Thyroid gland (tissue), 4 donors: ENCODE data around the gene FAM241B. TPM values are rescaled to one million over a fixed set of nuclear protein-coding genes. Genes with fewer than 3 reads are reported as not detected.
A peak's percentile ranks its signal among the peaks of the same experiment; 100 is the strongest.

ENCODE experiments used
- DNase-seq, 2 donors: peaks; one replicate each; pipeline ENCODE4 v3.0.0-alpha.2; 2019
- H3K27ac ChIP-seq, 3 donors: fragments of 200-600 bp; sonication (generic); 1 replicate in 2 of 3; 2 replicates in 1 of 3; pipeline ENCODE4 v1.5.1; 2016 to 2019; ENCODE audit warnings: mild to moderate bottlenecking in 1 of 3, moderate library complexity in 1 of 3
- H3K27me3 ChIP-seq: fragments of 200-600 bp; sonication (generic); one replicate; pipeline ENCODE4 v1.5.1; 2019
- H3K36me3 ChIP-seq, 2 donors: fragments of 200-600 bp; sonication (generic); one replicate each; pipeline ENCODE4 v1.5.1; 2016 to 2019
- H3K4me1 ChIP-seq, 2 donors: fragments of 200-600 bp; sonication (generic); one replicate each; pipeline ENCODE4 v1.5.1; 2017 to 2019
- H3K4me3 ChIP-seq, 3 donors: fragments of 200-600 bp; sonication (generic); replicated peaks in 1 of 3; 1 replicate in 2 of 3; 2 replicates in 1 of 3; pipeline ENCODE4 v1.5.1; 2016; ENCODE audit warnings: mild to moderate bottlenecking in 1 of 3
- H3K9me3 ChIP-seq: fragments of 200-600 bp; sonication (generic); one replicate; pipeline ENCODE4 v1.5.1; 2017
- POLR2A ChIP-seq, 2 donors: fragments of 450-650 bp; IDR thresholded peaks; one replicate each; pipeline ENCODE4 v1.6.1; 2017; ENCODE audit warnings: antibody characterized with exemption in 2 of 2, mild to moderate bottlenecking in 2 of 2, moderate library complexity in 1 of 2
- WGBS, 2 donors: methylation state at CpG; one replicate each; pipeline ENCODE4 v1.1.5; 2017; 5-methylcytosine and 5-hydroxymethylcytosine counted together
- intact Hi-C: fragments of 100-400 bp; cut with DNase I; formaldehyde crosslinking; loops from one replicate; pipeline ENCODE4 v1.15.1; 2023
- total RNA-seq, 4 donors: library from RNA; depleted of rRNA; stranded (reverse); fragments of >200 nt; gene quantifications; one replicate each; pipeline ENCODE4 v1.2.3, GENCODE V29; 2016
- TF ChIP-seq, protein P1 (sequence below), 6 experiments: fragments of 200-600 bp in 3 of 6; fragments of 450-650 bp in 3 of 6; sonication (generic) in 3 of 6; IDR thresholded peaks; one replicate each; pipeline ENCODE4 v1.5.1; 2016 to 2019; ENCODE audit warnings: antibody characterized with exemption in 6 of 6, mild to moderate bottlenecking in 2 of 6, inconsistent platforms in 1 of 6, moderate library complexity in 1 of 6

FAM241B gene
- total RNA-seq, 4 donors from 2014 or later, result 2.1 to 7.2 (median 4.6) TPM

DNA sequence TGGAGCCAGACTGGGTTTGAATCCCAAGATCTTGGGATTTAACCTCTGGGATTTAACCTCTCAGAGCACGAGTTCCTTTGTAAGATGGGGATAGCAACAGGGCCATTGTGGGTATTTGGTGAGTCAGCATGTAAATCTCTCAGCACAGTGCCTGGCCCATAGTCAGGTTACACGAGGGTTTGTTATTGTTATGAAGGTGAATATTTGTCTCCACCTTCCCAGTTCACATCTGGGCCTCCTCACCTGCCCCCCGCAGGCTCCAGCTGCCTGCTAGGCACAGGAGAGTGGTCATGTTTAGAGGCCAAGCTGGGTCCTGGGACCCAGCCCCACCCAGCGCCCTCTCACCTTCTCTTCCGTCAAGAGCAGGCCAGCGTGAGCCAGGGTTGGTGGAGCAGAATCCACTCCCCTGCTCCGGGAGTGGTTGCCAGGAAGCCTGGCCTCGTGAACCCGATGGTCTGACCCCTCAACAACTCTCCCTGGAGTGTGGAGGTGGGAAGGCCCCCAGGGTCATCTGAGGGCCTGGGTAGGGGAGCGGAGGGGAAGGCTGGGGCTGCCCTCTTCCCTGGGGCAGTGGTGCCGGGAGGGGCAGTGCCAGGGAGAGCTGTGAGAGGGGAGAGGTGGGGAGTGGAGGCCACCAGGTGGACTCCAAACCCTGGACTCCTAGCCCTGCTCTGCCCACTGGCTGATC lies 26.0 kb downstream of the FAM241B start:
- Histone ChIP-seq H3K9me3 (no peaks in the 10 kb centered on the region), H3K27me3 (no peaks in the 10 kb centered on the region), H3K4me1 (peaks cover 0 to 18% of the 10 kb centered on the region in 2 donors), H3K27ac (no peak overlapping the region), H3K36me3 (no peaks in the 10 kb centered on the region), H3K4me3 (no peak overlapping the region)
- intact Hi-C loops, result no loop called here
- TF ChIP-seq, protein P1, sequence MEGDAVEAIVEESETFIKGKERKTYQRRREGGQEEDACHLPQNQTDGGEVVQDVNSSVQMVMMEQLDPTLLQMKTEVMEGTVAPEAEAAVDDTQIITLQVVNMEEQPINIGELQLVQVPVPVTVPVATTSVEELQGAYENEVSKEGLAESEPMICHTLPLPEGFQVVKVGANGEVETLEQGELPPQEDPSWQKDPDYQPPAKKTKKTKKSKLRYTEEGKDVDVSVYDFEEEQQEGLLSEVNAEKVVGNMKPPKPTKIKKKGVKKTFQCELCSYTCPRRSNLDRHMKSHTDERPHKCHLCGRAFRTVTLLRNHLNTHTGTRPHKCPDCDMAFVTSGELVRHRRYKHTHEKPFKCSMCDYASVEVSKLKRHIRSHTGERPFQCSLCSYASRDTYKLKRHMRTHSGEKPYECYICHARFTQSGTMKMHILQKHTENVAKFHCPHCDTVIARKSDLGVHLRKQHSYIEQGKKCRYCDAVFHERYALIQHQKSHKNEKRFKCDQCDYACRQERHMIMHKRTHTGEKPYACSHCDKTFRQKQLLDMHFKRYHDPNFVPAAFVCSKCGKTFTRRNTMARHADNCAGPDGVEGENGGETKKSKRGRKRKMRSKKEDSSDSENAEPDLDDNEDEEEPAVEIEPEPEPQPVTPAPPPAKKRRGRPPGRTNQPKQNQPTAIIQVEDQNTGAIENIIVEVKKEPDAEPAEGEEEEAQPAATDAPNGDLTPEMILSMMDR (IDR thresholded peaks at IDR 0.05), result no peak
- no peak for DNase-seq
- WGBS, 2 donors, result 81 to 83% methylated on average over 5 to 8 of the region's 11 CpGs

DNA sequence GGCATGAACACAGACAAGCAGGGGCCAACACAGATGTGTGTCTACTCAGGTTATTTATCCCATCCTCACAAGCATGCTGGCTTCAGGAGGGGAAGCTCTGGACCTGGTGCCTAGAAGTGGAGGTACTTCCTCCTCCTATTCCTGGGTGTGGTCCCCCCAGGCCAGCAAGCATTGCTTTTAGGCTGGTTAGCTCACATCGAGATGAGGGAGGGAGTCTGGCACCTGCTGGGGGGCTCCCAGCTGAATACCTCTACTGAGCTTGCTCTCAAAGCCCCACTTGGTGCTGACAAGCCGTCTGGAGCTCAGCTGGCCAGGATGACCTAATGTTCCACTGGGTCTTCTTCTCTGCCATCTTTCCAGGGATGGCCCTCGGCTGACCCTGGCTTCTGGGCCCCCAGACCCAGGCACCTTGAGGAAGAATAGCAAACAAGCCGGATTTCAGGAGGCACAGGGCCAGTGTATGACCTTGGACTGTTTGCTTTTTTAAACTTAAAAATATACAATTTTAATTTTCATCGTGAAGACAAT lies 26.8 kb downstream of the FAM241B start:
- no peak overlapping the region for H3K4me3 ChIP-seq
- TF ChIP-seq, protein P1 (IDR thresholded peaks at IDR 0.05), result no peak
- TF ChIP-seq POLR2A (IDR thresholded peaks at IDR 0.05), result no peak
- H3K27me3 ChIP-seq, result no peaks in the 10 kb centered on the region
- H3K27ac ChIP-seq, result no peak overlapping the region
- WGBS, 2 donors, result 53 to 63% methylated on average over 3 to 5 of the region's 5 CpGs
- intact Hi-C loops, result no loop called here
- DNase-seq, result no peak
- H3K9me3 ChIP-seq, result no peaks in the 10 kb centered on the region
- no peaks in the 10 kb centered on the region for H3K36me3 ChIP-seq
- H3K4me1 ChIP-seq, result peaks cover 0 to 18% of the 10 kb centered on the region in 2 donors

DNA sequence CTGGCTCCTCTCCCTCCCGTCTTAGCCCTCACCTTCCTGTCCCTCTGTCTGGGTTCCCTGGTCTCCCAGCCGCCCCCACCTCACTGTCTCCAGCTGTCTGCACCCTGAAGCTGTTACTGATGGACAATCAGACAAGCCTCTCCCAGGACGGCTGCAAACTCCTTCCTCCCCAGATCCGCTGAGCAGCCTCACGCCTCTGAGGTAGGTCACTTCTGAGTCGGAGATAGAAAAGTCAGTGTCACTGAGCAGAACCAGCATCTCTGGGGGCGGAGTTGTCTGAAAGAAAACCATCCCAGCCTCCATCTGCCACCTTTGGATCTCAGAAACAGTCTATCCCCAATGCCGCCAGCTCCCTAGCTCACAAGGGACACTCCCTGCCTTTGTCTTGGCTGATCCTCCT lies 27.4 kb downstream of the FAM241B start:
- intact Hi-C loops, result no loop called here
- no peaks in the 10 kb centered on the region for H3K9me3 ChIP-seq
- H3K27me3 ChIP-seq, result no peaks in the 10 kb centered on the region
- no peak for DNase-seq
- whole genome bisulfite sequencing, 2 donors, result 70 to 73% methylated on average over 8 of the region's 8 CpGs
- TF ChIP-seq, protein P1 (IDR thresholded peaks at IDR 0.05), result no peak
- TF ChIP-seq POLR2A (IDR thresholded peaks at IDR 0.05), result no peak
- H3K4me3 ChIP-seq, result no peak overlapping the region
- H3K36me3 ChIP-seq, result no peaks in the 10 kb centered on the region
- H3K4me1 ChIP-seq, result peaks cover 0 to 18% of the 10 kb centered on the region in 2 donors
- no peak overlapping the region for H3K27ac ChIP-seq

DNA sequence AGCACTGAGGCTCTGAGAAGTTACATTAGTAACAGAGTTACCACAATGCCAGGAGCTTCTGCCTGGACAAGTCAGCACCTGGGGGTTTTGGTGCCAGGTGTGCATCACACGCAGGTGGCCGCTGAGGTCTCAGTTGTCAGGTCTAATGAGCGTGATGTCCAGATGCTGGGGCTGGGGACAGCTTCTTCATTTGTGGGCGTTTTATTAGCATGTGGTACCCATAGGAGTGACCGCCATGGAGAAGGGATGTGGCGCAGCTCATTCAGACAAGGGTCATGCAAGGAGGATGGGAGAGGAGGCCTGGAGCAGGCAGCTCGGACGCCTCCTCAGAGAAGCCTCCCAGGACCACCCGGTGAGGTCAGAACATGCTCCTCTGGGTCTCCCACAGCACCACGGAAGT lies 27.8 kb downstream of the FAM241B start:
- 82 to 88% methylated on average over 10 of the region's 10 CpGs for WGBS, 2 donors
- Histone ChIP-seq H3K36me3 (no peaks in the 10 kb centered on the region), H3K4me1 (peaks cover 0 to 18% of the 10 kb centered on the region in 2 donors), H3K27me3 (no peaks in the 10 kb centered on the region), H3K27ac (no peak overlapping the region), H3K9me3 (no peaks in the 10 kb centered on the region), H3K4me3 (no peak overlapping the region)
- no peak for DNase-seq
- intact Hi-C loops, result no loop called here
- TF ChIP-seq POLR2A (IDR thresholded peaks at IDR 0.05), result no peak
- TF ChIP-seq, protein P1 (IDR thresholded peaks at IDR 0.05), result no peak

DNA sequence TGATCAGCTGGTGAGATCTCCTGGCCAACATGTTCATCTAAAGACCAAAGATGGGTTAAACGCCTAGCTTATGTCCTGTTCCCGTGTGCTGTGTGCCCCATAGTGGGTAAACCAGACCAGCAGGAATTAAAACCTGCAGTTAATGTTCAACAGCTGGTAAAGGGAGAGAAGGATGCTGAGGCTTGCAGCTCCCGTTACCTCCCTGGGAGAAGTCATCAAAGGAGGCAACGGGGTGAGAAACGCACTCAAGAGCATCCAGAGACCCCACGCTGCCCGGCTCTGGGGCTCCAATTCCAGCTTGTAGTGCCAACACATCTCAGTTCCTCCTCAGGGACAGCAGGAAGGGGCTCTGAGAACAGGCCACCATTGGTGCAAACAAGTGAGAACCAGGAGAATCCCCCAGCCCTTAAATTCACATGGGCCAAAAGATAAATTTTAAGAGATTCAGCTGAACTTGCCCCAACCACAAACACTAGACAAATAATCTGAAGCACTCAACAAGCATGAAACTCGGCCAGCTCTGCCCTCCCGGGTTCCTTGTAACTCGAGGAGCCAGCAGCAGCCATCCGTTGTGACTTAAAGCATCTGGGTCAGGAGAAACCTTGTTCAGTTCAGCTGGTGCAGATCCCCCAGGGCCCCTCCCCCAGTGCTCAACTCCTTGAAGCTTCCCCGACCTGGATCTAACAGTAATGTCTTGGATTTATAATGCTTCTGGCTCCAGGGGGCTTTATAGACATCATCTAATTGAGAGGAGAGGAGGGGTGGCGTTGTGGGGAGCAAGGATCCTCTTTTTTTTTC lies 29.4 kb downstream of the FAM241B start:
- intact Hi-C loops, result no loop called here
- H3K36me3 ChIP-seq, result no peaks in the 10 kb centered on the region
- TF ChIP-seq, protein P1 (IDR thresholded peaks at IDR 0.05), result no peak
- no peak for TF ChIP-seq POLR2A (IDR thresholded peaks at IDR 0.05)
- H3K27me3 ChIP-seq, result no peaks in the 10 kb centered on the region
- H3K4me3 ChIP-seq, result no peak overlapping the region
- no peaks in the 10 kb centered on the region for H3K9me3 ChIP-seq
- H3K4me1 ChIP-seq, result peaks cover 0 to 4% of the 10 kb centered on the region in 2 donors
- WGBS, 2 donors, result 29 to 36% methylated on average over 13 of the region's 13 CpGs
- H3K27ac ChIP-seq, result no peak overlapping the region
- DNase-seq, result peak; percentile 22 to 44
